ENCODE results near the gene TRIM31.
A peak's percentile ranks its signal among the peaks of the same experiment; 100 is the strongest.

TRIM31 gene

DNA sequence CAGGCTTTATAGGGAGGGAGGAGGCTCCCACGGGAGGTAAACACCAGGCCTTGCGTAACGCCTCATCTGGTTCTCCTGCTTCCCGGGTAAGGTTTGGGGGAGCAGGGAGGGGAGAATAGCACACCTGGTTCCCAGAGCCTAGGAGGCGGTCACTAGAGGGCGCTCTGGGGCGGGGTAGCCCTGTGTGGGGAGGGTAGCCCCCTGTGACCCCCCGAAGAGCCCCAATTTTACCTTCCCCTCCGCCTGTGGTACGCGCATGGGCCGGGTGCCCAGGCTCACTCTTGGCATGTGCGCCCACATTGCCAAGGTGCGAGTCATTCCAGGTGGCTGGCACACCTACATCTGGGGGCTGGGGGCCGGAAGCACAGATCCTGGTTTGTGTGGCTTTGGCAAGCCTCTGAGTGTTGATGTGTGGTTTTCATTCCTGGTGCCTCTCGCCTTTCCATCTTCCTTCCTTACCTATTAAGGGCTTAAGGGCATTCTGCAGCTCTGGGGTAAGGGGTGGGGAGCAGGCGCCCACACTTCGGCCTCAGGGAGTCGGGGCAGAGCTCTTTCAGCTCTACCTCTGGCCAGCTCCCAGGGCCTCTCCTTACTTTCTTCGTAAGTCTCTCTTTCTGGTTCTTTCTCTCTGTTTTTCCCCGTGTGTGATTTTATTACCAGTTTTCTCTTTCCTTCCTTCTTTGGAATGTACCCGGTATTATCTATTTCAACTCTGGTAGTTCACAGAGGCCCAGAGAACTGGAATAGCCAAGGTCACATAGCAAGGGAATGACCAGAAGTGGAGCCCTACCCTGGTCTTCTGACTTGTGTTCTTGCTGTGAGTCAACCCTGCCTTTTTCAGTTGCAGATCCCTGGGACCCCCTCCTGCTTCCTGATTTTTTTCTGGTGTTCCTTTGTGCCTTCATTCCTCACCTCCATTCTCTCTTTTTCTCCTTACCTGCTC lies 36.8 kb downstream of the TRIM31 start:
- Histone ChIP-seq H3K79me2 (no peaks in the 10 kb centered on the region), H3K4me1 (peaks cover 8% of the 10 kb centered on the region), H3K36me3 (ENCODE audit: control insufficient read depth, insufficient read depth, low read length) (no peaks in the 10 kb centered on the region), H3K27me3 (ENCODE audit: control insufficient read depth, insufficient read depth, low read length) (no peaks in the 10 kb centered on the region), H2AFZ (peak overlapping the region; percentile 87), H3K4me3 (ENCODE audit: low read depth, low read length) (peak overlapping the region; percentile 40), H3K9ac (no peak overlapping the region), H3K4me2 (ENCODE audit: low read length) (peak overlapping the region; percentile 72), H3K9me3 (ENCODE audit: control insufficient read depth, low read length) (no peaks in the 10 kb centered on the region), H3K27ac (no peak overlapping the region)
- TF ChIP-seq, protein P1, sequence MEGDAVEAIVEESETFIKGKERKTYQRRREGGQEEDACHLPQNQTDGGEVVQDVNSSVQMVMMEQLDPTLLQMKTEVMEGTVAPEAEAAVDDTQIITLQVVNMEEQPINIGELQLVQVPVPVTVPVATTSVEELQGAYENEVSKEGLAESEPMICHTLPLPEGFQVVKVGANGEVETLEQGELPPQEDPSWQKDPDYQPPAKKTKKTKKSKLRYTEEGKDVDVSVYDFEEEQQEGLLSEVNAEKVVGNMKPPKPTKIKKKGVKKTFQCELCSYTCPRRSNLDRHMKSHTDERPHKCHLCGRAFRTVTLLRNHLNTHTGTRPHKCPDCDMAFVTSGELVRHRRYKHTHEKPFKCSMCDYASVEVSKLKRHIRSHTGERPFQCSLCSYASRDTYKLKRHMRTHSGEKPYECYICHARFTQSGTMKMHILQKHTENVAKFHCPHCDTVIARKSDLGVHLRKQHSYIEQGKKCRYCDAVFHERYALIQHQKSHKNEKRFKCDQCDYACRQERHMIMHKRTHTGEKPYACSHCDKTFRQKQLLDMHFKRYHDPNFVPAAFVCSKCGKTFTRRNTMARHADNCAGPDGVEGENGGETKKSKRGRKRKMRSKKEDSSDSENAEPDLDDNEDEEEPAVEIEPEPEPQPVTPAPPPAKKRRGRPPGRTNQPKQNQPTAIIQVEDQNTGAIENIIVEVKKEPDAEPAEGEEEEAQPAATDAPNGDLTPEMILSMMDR (IDR thresholded peaks at IDR 0.05), result peak; percentile 13

DNA sequence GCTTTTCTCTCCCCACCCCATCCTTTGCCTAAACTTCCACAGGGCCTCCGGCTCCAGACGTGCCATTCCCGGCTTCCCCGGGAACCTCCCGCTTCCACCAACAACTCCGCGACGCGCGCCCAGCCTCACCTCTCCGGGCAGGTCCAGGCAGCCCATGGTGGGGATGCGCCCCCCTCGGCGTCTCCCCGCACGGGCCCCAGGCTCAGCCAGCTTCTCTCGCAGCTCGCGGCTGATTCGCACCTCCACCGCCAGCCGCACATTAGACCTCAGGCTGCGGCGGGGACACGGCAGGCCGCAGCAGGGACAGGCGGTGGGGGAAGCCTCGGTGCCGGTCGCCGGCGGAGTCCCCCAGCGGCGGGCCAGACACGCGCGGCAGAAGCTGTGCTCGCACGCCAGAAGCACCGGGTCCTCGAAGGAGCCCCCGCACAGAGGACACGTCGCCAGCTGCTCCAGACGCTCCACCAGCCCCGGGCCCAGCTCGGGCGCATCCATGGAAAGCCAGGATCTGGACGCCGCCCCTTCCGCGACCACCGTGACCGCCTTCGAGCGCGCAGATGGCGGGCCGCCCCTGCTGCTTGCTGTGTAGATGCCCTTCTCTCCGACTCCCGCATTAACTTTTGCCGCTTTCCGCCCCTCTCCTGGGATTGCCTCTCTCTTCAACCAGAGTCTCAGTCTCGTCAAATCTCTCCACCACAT lies 37.6 kb downstream of the TRIM31 start, which contains the start of gene RNF39:
TSS of gene RNF39 (minus strand) at position 676 of the 696 bp plus-strand sequence. CDS start at position 492, 184 bp downstream.
- peak within 1 kb of the TSS; percentile 72 for H3K4me2 ChIP-seq (ENCODE audit: low read length)
- no peaks in the 10 kb centered on the region for H3K27me3 ChIP-seq (ENCODE audit: control insufficient read depth, insufficient read depth, low read length)
- TF ChIP-seq, protein P1 (IDR thresholded peaks at IDR 0.05), result no peak
- no peaks in the 10 kb centered on the region for H3K9me3 ChIP-seq (ENCODE audit: control insufficient read depth, low read length)
- H3K9ac ChIP-seq, result no peak within 1 kb of the TSS
- H2AFZ ChIP-seq, result peak within 1 kb of the TSS; percentile 87
- no peaks in the 10 kb centered on the region for H3K36me3 ChIP-seq (ENCODE audit: control insufficient read depth, insufficient read depth, low read length)
- no peak within 1 kb of the TSS for H3K27ac ChIP-seq
- peak within 1 kb of the TSS; percentile 40 for H3K4me3 ChIP-seq (ENCODE audit: low read depth, low read length)
- no peaks in the 10 kb centered on the region for H3K79me2 ChIP-seq
- H3K4me1 ChIP-seq, result peaks cover 8% of the 10 kb centered on the region

DNA sequence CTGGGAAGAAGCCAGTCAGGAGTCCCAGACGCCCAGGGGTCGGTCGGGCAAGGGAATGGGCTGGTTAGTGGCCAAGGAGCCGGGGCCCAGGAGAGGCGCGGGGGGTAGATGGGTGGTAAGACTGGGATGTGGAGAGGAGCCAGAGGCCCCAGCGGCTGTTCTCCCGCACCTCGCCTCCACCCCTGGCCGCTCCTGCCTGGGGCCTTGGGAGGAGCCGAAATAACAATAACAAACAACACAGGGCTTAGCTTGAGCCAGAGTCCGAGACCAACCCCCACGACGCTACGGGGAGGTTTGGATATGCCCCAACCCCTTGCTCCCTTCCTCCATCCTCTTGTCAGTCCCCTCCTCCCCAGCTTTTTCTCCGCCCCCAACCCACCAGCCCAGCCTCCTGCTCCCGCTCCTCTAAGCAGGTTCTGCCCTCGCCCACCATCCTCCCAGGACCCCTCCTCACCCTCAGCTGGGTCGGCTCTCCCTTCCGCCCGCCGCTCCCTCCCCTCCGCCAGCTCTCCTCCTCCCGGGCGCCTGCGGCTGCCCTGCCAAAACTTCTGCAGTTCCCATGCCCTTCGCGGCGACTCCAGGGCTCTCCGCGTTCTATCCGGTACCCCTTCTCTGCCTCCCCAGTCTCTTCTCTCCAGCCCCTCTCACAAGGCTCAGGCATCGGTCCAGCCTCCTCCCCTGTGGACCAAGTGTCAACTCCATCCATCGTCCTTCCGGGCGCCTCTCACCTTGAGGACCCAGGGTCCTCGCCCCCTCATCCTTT lies 38.4 kb downstream of the TRIM31 start:
- no peaks in the 10 kb centered on the region for H3K27me3 ChIP-seq (ENCODE audit: control insufficient read depth, insufficient read depth, low read length)
- peak overlapping the region; percentile 40 for H3K4me3 ChIP-seq (ENCODE audit: low read depth, low read length)
- H2AFZ ChIP-seq, result peak overlapping the region; percentile 87
- H3K79me2 ChIP-seq, result no peaks in the 10 kb centered on the region
- no peak overlapping the region for H3K27ac ChIP-seq
- H3K4me1 ChIP-seq, result peaks cover 8% of the 10 kb centered on the region
- H3K9me3 ChIP-seq (ENCODE audit: control insufficient read depth, low read length), result no peaks in the 10 kb centered on the region
- H3K4me2 ChIP-seq (ENCODE audit: low read length), result peak overlapping the region; percentile 72
- H3K9ac ChIP-seq, result no peak overlapping the region
- TF ChIP-seq, protein P1 (IDR thresholded peaks at IDR 0.05), result no peak
- no peaks in the 10 kb centered on the region for H3K36me3 ChIP-seq (ENCODE audit: control insufficient read depth, insufficient read depth, low read length)

DNA sequence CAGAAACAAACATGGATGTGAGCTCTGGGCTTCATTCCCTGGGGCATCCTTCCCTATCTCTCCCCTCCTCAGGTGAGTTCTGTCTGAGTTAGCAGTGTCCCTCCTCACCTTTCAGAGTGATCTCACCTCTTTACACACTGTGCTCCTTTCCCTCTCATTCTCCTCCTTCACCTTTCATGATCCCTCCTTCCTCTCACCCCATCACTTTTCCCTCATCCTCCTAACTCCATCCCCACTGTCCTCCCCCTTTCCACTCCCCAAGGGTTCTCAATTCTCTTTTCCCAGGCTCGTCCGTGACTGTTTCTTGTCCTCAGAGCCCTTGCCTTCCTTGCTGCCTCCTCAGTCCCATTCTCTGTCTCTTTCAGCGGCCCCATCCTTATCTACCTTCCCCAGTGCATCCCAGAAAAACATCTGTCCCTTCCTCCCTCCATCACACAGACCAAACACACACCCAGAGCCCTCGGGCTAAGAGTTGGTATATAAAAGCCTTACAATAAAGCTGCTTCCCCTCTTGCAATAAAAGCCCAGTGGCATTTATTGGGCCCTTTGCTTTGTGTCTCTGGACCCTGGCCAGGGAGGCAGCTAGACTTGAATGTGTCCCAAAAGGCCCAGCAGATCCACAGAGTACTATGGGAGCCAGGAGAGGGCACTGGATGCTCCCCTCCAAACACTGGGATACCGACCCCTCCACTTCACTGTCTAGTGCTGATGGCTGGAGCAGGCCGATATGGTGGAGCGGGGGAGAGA lies 39.2 kb downstream of the TRIM31 start:
- Histone ChIP-seq H3K9ac (no peak overlapping the region), H3K9me3 (ENCODE audit: control insufficient read depth, low read length) (no peaks in the 10 kb centered on the region), H3K4me3 (ENCODE audit: low read depth, low read length) (no peak overlapping the region), H3K27ac (no peak overlapping the region), H3K79me2 (no peaks in the 10 kb centered on the region), H3K4me1 (peaks cover 8% of the 10 kb centered on the region), H3K4me2 (ENCODE audit: low read length) (no peak overlapping the region), H3K27me3 (ENCODE audit: control insufficient read depth, insufficient read depth, low read length) (no peaks in the 10 kb centered on the region), H2AFZ (no peak overlapping the region), H3K36me3 (ENCODE audit: control insufficient read depth, insufficient read depth, low read length) (no peaks in the 10 kb centered on the region)
- TF ChIP-seq, protein P1 (IDR thresholded peaks at IDR 0.05), result no peak
